Measurements from ENCODE around the gene SHC2. TPM values are rescaled to one million over a fixed set of nuclear protein-coding genes. Genes with fewer than 3 reads are reported as not detected.

Gene SHC2
- total and polyA plus RNA-seq, 2 of the 8 experiments (the other 6 are each of a cell fraction or from before 2014, with no cell fraction given) = 4.4 to 7.3 TPM

DNA sequence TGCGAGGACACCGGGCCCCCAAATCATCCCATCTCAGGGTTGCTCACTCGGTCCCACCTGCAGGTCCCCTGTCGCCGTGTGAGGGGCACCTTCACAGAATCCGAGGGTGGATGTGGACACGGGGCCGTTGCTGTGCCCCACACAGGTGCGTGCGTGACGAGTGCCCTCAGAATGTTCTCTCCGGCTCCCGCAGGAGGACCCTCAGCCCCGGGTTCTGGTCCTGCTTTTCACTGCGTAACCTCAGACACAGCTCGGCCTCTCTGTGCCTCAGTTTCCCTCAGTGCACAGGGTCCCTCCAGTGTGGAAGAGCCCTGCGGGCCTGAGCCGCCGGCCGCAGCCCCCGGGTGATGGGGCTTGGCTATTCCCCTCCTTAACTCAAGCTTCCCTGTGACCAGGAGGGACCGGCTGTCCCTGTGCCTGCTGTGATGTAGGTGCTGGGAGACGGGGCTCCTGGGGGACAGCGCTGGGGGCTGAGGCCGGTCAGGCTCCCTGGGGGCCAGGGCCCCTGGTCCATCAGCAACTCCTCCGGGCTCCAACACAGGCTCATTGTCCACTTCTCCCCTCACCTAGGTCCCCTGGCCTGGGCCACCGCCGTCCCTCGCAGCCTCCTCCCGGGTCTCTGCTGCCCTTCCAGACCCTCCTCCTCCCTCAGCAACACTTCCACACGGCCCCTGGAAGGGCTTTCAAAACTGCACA lies 4.8 kb downstream of the SHC2 start (continued):
- TF ChIP-seq GABPA (IDR thresholded peaks at IDR 0.05; ENCODE audit: borderline replicate concordance, insufficient read depth, low read length) (no peak), HDAC6 (IDR thresholded peaks at IDR 0.05; ENCODE audit: low read depth, low read length) (no peak), EZH2 (IDR thresholded peaks at IDR 0.05; ENCODE audit: low read depth, low read length, severe bottlenecking) (no peak), TAF7 (optimal IDR thresholded peaks at IDR 0.05; ENCODE audit: borderline replicate concordance, low read depth, low read length) (no peak)

Measured in H1 (cell line).